HFF-Myc (cell line): ENCODE results near the gene PYGM.

Experiments
- DNase-seq: peaks from one replicate; pipeline ENCODE4 v3.0.0-alpha.2; 2011; ENCODE audit warnings: low read depth; ENCODE audit errors: extremely low read depth
- H3K4me3 ChIP-seq: replicated peaks from 2 replicates; pipeline ENCODE4 v1.5.1; 2011; ENCODE audit warnings: low read depth, mild to moderate bottlenecking, control low read depth, low read length
- TF ChIP-seq, protein P1 (sequence below): IDR thresholded peaks from 2 replicates; pipeline ENCODE4 v1.5.1; 2012; ENCODE audit warnings: mild to moderate bottlenecking, low read depth, low read length, control low read depth; ENCODE audit errors: missing control alignments

PYGM gene

DNA sequence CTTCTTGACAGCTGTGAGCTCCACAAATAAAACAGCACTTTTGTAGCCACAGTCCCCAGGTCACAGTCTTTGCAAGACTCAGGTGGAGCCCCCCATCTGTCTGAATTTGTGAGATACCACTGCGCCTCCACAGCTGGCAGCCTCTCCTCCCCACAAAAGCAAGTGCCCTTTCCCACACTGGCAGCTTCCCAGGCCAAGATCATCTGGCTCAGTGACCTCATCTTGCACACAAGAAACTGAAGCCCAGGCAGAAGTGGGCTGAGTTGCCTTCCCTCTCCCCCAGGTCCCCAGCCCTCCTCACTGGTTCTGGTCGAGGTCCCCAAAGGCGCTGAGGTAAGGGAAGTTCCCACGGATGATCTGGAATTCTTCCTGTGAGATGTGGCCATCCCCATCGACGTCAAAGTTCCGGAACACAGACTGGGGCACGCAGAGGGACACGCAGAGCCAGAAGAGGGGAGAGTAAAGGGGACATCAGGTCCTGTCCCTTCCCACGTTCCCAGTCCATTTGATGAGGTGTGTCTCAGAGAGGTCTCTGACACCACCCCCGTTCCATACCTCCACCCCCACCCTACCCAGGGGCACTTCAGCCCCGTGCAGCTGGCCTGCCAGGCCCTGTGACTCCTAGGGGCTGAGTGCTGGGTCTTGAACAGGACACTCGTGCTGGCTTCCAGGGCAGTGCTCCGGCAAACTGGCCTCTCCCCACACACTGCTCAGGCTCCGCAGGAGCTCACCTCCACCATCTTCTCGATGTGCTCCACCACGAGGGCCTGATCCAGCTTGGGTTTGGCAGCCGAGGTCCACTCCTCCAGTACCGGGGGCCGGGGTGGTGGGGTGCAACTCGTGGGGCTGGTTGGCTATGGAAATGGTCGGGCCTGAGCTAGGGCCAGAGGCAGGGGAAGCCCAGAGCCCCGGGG is 24.7 kb downstream of the PYGM start:
- no peak for DNase-seq
- no peak overlapping the region for H3K4me3 ChIP-seq
- TF ChIP-seq, protein P1, sequence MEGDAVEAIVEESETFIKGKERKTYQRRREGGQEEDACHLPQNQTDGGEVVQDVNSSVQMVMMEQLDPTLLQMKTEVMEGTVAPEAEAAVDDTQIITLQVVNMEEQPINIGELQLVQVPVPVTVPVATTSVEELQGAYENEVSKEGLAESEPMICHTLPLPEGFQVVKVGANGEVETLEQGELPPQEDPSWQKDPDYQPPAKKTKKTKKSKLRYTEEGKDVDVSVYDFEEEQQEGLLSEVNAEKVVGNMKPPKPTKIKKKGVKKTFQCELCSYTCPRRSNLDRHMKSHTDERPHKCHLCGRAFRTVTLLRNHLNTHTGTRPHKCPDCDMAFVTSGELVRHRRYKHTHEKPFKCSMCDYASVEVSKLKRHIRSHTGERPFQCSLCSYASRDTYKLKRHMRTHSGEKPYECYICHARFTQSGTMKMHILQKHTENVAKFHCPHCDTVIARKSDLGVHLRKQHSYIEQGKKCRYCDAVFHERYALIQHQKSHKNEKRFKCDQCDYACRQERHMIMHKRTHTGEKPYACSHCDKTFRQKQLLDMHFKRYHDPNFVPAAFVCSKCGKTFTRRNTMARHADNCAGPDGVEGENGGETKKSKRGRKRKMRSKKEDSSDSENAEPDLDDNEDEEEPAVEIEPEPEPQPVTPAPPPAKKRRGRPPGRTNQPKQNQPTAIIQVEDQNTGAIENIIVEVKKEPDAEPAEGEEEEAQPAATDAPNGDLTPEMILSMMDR, result no peak

GRCh38 chr11:64731601-64732000 is 28.2 kb downstream of the PYGM start:
- TF ChIP-seq, protein P1, result no peak
- H3K4me3 ChIP-seq, result no peak overlapping the region
- no peak for DNase-seq

GRCh38 chr11:64729851-64730382 is 29.9 kb downstream of the PYGM start:
- no peak overlapping the region for H3K4me3 ChIP-seq
- DNase-seq, result no peak
- TF ChIP-seq, protein P1, result no peak

- H3K4me3 ChIP-seq, result no peak overlapping the region
- no peak for DNase-seq
- TF ChIP-seq, protein P1, result no peak
These were observed 30.9 kb downstream of the PYGM start for GRCh38 chr11:64728757-64729365.

GRCh38 chr11:64726867-64727530 is 32.8 kb downstream of the PYGM start:
- no peak overlapping the region for H3K4me3 ChIP-seq
- TF ChIP-seq, protein P1, result no peak
- no peak for DNase-seq

GRCh38 chr11:64726211-64726641 is 33.5 kb downstream of the PYGM start:
- no peak for DNase-seq
- no peak overlapping the region for H3K4me3 ChIP-seq
- TF ChIP-seq, protein P1, result no peak
